Upper lobe of left lung (tissue), 4 donors: ENCODE measurements around the gene KCNRG.

Experiments used
- POLR2A ChIP-seq, 4 donors: fragments of 450-650 bp; IDR thresholded peaks; one replicate each; pipeline ENCODE4 v1.5.1; 2016 to 2017; ENCODE audit warnings: antibody characterized with exemption in 4 of 4, mild to moderate bottlenecking in 2 of 4
- POLR2AphosphoS5 ChIP-seq, 2 donors: sonication (generic); formaldehyde crosslinking; IDR thresholded peaks; one replicate each; pipeline ENCODE4 v1.5.1; 2017; ENCODE audit warnings: antibody characterized with exemption in 2 of 2
- TF ChIP-seq, protein P1 (sequence below), 6 experiments: fragments of 450-650 bp in 4 of 6; fragments of 200-600 bp in 2 of 6; sonication (generic) in 2 of 6; IDR thresholded peaks; one replicate each; pipeline ENCODE4 v1.5.1; 2016 to 2019; ENCODE audit warnings: antibody characterized with exemption in 6 of 6

DNA sequence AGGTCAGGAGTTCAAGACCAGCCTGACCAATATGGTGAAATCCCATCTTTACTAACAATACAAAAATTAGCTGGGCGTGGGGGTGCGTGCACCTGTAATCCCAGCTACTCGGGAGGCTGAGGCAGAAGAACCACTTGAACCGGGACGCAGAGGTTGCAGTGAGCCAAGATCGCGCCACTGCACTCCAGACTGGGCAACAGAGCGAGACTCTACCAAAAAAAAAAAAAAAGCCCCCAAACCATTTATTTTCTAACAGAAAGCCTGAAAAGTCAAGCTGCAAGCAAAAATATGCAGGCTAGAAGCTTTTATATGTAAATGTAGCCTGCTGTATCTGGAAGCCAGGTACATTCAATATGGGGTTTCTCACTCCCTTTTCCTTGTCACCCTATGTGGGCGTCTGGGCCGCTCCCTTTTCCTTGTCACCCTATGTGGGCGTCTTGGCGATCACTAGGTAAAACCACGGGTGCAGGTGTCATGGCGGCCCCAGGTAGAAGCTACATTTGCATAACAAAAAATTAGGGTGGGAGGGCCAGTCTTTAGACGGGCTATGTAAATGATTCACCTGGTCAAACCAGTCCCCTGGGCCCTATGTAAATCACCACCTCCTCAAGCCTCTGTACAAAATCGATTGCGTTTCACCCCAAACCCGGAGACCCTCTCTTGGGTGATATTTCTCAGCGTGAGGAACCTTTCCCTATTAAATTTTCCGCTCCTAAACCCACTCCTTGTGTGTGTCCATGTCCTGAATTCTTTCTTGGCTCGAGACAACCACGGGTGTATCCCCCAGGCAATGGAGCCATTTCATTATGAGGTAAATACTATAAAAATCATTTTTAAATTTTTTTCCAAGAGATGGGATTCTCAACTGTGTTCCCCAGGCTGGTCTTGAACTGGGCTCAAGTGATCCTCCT, 16.3 kb upstream of the KCNRG start:
- TF ChIP-seq, protein P1, sequence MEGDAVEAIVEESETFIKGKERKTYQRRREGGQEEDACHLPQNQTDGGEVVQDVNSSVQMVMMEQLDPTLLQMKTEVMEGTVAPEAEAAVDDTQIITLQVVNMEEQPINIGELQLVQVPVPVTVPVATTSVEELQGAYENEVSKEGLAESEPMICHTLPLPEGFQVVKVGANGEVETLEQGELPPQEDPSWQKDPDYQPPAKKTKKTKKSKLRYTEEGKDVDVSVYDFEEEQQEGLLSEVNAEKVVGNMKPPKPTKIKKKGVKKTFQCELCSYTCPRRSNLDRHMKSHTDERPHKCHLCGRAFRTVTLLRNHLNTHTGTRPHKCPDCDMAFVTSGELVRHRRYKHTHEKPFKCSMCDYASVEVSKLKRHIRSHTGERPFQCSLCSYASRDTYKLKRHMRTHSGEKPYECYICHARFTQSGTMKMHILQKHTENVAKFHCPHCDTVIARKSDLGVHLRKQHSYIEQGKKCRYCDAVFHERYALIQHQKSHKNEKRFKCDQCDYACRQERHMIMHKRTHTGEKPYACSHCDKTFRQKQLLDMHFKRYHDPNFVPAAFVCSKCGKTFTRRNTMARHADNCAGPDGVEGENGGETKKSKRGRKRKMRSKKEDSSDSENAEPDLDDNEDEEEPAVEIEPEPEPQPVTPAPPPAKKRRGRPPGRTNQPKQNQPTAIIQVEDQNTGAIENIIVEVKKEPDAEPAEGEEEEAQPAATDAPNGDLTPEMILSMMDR (IDR thresholded peaks at IDR 0.05): no peak
- TF ChIP-seq POLR2AphosphoS5 (IDR thresholded peaks at IDR 0.05): no peak
- no peak for TF ChIP-seq POLR2A (IDR thresholded peaks at IDR 0.05)
